ENCODE data around the gene PLA2R1. TPM values are rescaled to one million over a fixed set of nuclear protein-coding genes. Genes with fewer than 3 reads are reported as not detected.

Gene PLA2R1
- polyA plus RNA-seq, 1 of the 3 experiments (the other 2 are of a cell fraction): not detected

GRCh38 chr2:159925975-159926374 lies 136.4 kb downstream of the PLA2R1 start:
- POLR2A ChIA-PET: no interaction called here

GRCh38 chr2:159922563-159922962 lies 139.9 kb downstream of the PLA2R1 start:
- CTCF ChIA-PET: interaction anchor here (0.7 kb wide), 1 partner anchor 30 kb away, joined by 3 read pairs; no protein-coding TSS in a partner anchor
- no peak overlapping the region for H3K9ac ChIP-seq

More at GRCh38 chr2:159925975-159926374, 136.4 kb downstream of the PLA2R1 start:
- Histone ChIP-seq H3K9me3 (no peaks in the 10 kb centered on the region), H3K4me2 (no peak overlapping the region), H3K27me3 (ENCODE audit: insufficient read depth) (no peaks in the 10 kb centered on the region), H3K79me2 (ENCODE audit: insufficient read depth) (no peaks in the 10 kb centered on the region), H3K4me3 (ENCODE audit: low read depth in 2 of 2, low read length in 1 of 2) (no peak overlapping the region), H3K4me1 (ENCODE audit: control insufficient read depth in 1 of 2, insufficient read depth in 2 of 2, low read depth in 1 of 2, low read length in 1 of 2) (no peaks in the 10 kb centered on the region), H3K36me3 (replicated peaks in 1 of 2; ENCODE audit: control insufficient read depth in 1 of 2, insufficient read depth in 2 of 2, low read length in 1 of 2) (no peaks in the 10 kb centered on the region), H3K9me2 (no peaks in the 10 kb centered on the region), H4K20me1 (ENCODE audit: insufficient read depth) (no peaks in the 10 kb centered on the region), H3F3A (replicated peaks; ENCODE audit: insufficient read depth) (no peaks in the 10 kb centered on the region), H2AFZ (ENCODE audit: low read depth) (no peak overlapping the region), H3K9ac (no peak overlapping the region), H3K27ac (ENCODE audit: low read depth in 2 of 2, low read length in 1 of 2) (no peak overlapping the region)
- DNase-seq: no peak
- WGBS (ENCODE audit: low lambda C conversion rate): 85% methylated on average over 3 of the region's 3 CpGs
- CTCF ChIA-PET: interaction anchor here (1.0 kb wide), 1 partner anchor 86 kb away, joined by 3 read pairs; no protein-coding TSS in a partner anchor
- TF ChIP-seq SMC3 (IDR thresholded peaks at IDR 0.05; ENCODE audit: low read depth, low read length) (no peak), IRF3 (IDR thresholded peaks at IDR 0.05; ENCODE audit: low read depth, low read length) (no peak), FOSL2 (IDR thresholded peaks at IDR 0.05; ENCODE audit: borderline replicate concordance, low read depth) (no peak)

More at GRCh38 chr2:159922563-159922962, 139.9 kb downstream of the PLA2R1 start:
- H3F3A ChIP-seq (replicated peaks; ENCODE audit: insufficient read depth): no peaks in the 10 kb centered on the region
- H3K27me3 ChIP-seq (ENCODE audit: insufficient read depth): no peaks in the 10 kb centered on the region
- no peaks in the 10 kb centered on the region for H4K20me1 ChIP-seq (ENCODE audit: insufficient read depth)
- H3K27ac ChIP-seq (ENCODE audit: low read depth in 2 of 2, low read length in 1 of 2): no peak overlapping the region
- no peak overlapping the region for H3K4me3 ChIP-seq (ENCODE audit: low read depth in 2 of 2, low read length in 1 of 2)
- H3K4me1 ChIP-seq (ENCODE audit: control insufficient read depth in 1 of 2, insufficient read depth in 2 of 2, low read depth in 1 of 2, low read length in 1 of 2): no peaks in the 10 kb centered on the region
- H3K79me2 ChIP-seq (ENCODE audit: insufficient read depth): no peaks in the 10 kb centered on the region
- POLR2A ChIA-PET: no interaction called here
- TF ChIP-seq MEF2A (IDR thresholded peaks at IDR 0.05; ENCODE audit: borderline replicate concordance, low read depth) (no peak), FOXM1 (IDR thresholded peaks at IDR 0.05; ENCODE audit: low read depth) (no peak), EZH2phosphoT487 (IDR thresholded peaks at IDR 0.05; ENCODE audit: borderline replicate concordance, low read depth) (no peak), RCOR1 (IDR thresholded peaks at IDR 0.05; ENCODE audit: low read length) (no peak), CTCF (IDR thresholded peaks at IDR 0.05) (no peak), REST (IDR thresholded peaks at IDR 0.05; ENCODE audit: low read depth, low read length) (no peak)
- WGBS (ENCODE audit: low lambda C conversion rate): 87% methylated on average over 2 of the region's 2 CpGs
- H3K9me2 ChIP-seq: no peaks in the 10 kb centered on the region
- H2AFZ ChIP-seq (ENCODE audit: low read depth): no peak overlapping the region
- no peak overlapping the region for H3K4me2 ChIP-seq
- DNase-seq: no peak
- H3K9me3 ChIP-seq: no peaks in the 10 kb centered on the region
- no peaks in the 10 kb centered on the region for H3K36me3 ChIP-seq (replicated peaks in 1 of 2; ENCODE audit: control insufficient read depth in 1 of 2, insufficient read depth in 2 of 2, low read length in 1 of 2)

Measured in SK-N-SH (cell line).